SJCRH30 (cell line): ENCODE measurements around the gene TDP1. TPM values are rescaled to one million over a fixed set of nuclear protein-coding genes. Genes with fewer than 3 reads are reported as not detected.

Experiments used
- DNase-seq, 2 experiments: peaks; one replicate each; pipeline ENCODE4 v3.0.0-alpha.2; 2015 to 2020
- H3K27ac ChIP-seq: fragments of 250-450 bp; sonication (Bioruptor Pico); 2 replicates; pipeline ENCODE4 v1.5.1; 2020; ENCODE audit warnings: mild to moderate bottlenecking, moderate library complexity
- H3K27me3 ChIP-seq: fragments of 250-450 bp; sonication (Bioruptor Pico); 2 replicates; pipeline ENCODE4 v1.5.1; 2020; ENCODE audit warnings: mild to moderate bottlenecking, moderate library complexity
- H3K36me3 ChIP-seq: fragments of 250-450 bp; sonication (Bioruptor Pico); 2 replicates; pipeline ENCODE4 v1.5.1; 2020; ENCODE audit warnings: mild to moderate bottlenecking, moderate library complexity
- H3K4me1 ChIP-seq: fragments of 250-450 bp; sonication (Bioruptor Pico); 2 replicates; pipeline ENCODE4 v1.5.1; 2020; ENCODE audit warnings: mild to moderate bottlenecking, moderate library complexity
- H3K4me3 ChIP-seq: fragments of 250-450 bp; sonication (Bioruptor Pico); 2 replicates; pipeline ENCODE4 v1.5.1; 2020; ENCODE audit warnings: mild to moderate bottlenecking, moderate library complexity
- H3K9me3 ChIP-seq: fragments of 250-450 bp; sonication (Bioruptor Pico); replicated peaks from 2 replicates; pipeline ENCODE4 v1.5.1; 2020; ENCODE audit warnings: mild to moderate bottlenecking, moderate library complexity
- total RNA-seq: library from RNA; depleted of rRNA; stranded (reverse); fragments of >200 nt; shearing (Covaris generic); gene quantifications from 2 replicates; pipeline ENCODE4 v1.2.3, GENCODE V29; 2014

The TDP1 gene
- total RNA-seq, 1 experiment from 2014 or later, result 58.5 TPM

DNA sequence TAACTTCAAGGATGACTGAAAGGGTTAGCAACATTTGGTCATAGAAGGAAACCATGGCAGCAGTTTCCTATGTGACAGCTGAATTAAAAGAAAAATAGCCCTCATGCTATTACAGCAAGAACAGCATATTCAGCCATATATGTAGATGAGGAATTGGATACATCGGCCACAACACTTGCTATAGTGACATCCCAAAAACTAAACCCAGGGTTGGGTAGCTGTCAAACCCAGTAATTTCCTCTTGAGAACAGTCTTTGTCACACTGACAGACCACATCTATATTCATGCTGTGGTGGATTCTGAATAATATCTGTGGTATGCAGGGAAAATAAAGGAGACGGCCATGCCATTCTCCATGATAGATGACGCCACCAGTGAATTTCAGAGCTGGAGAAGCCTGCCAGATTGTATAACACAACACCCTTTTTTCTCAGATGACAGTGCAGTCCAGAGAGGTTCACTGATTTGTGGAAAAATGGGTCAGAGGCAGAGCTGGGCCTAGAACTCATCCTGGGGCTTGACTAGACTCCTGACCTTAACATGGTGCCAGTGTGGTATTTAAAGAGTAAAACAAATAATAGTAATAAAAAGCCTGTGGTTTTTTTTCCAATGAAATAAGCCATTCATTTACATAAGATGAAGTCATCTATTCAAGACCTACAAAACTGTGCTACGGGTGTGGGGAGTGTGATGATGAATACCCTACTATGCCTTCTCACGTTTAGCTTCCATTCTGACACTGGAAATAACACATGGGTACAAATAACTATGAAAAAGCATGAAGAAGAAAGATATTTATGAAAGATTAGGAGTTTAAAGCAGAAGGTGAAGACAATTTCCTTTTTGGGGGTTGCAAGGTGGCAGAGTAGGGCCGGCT lies 33.5 kb upstream of the TDP1 start:
- Histone ChIP-seq H3K9me3 (no peaks in the 10 kb centered on the region), H3K4me1 (no peaks in the 10 kb centered on the region), H3K4me3 (no peak overlapping the region), H3K36me3 (no peaks in the 10 kb centered on the region), H3K27ac (peak overlapping the region; percentile 25), H3K27me3 (no peaks in the 10 kb centered on the region)
- peak in 1 of 2 experiments; percentile 6 for DNase-seq

DNA sequence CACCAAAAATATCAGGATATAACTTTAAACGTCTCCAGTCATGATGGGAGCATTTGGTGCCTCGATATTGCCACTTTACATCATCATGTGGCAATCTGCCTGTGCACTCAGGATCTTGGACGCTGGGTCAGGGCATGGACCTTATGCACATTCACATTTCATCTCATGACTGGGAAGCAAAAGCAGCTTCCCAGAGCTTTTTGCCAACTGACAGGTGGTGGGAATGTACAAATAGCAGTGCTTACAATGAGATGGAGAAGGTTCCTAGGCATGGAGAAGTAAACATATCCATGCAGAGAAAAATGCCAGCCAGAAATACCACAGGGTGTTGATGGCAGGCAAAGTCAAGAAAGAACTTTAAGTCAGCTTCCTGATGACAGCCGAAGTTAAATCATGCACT lies 31.5 kb upstream of the TDP1 start:
- no peaks in the 10 kb centered on the region for H3K27me3 ChIP-seq
- H3K9me3 ChIP-seq, result no peaks in the 10 kb centered on the region
- H3K4me3 ChIP-seq, result no peak overlapping the region
- no peaks in the 10 kb centered on the region for H3K36me3 ChIP-seq
- no peaks in the 10 kb centered on the region for H3K4me1 ChIP-seq
- H3K27ac ChIP-seq, result no peak overlapping the region
- DNase-seq, result no peak

DNA sequence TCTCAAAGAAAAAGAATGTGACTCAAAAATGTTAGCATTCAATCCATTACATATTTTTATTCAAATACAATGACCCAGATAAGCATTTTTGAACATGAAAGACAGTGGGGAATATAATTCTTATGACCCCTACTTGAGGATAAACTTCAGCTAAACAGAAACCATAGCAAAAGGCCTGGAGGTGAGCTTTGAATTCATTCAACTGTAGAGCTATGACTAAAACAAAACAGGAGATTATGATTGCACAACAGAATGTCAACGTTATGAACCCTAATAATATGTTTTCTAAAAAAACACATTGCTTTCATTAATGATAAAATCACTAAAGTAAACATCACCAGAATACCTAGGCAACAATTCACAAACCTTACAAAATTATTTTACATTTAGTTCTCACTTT lies 29.0 kb upstream of the TDP1 start:
- H3K27me3 ChIP-seq, result no peaks in the 10 kb centered on the region
- no peak overlapping the region for H3K4me3 ChIP-seq
- H3K27ac ChIP-seq, result no peak overlapping the region
- H3K36me3 ChIP-seq, result no peaks in the 10 kb centered on the region
- no peak for DNase-seq
- H3K9me3 ChIP-seq, result no peaks in the 10 kb centered on the region
- H3K4me1 ChIP-seq, result no peaks in the 10 kb centered on the region

DNA sequence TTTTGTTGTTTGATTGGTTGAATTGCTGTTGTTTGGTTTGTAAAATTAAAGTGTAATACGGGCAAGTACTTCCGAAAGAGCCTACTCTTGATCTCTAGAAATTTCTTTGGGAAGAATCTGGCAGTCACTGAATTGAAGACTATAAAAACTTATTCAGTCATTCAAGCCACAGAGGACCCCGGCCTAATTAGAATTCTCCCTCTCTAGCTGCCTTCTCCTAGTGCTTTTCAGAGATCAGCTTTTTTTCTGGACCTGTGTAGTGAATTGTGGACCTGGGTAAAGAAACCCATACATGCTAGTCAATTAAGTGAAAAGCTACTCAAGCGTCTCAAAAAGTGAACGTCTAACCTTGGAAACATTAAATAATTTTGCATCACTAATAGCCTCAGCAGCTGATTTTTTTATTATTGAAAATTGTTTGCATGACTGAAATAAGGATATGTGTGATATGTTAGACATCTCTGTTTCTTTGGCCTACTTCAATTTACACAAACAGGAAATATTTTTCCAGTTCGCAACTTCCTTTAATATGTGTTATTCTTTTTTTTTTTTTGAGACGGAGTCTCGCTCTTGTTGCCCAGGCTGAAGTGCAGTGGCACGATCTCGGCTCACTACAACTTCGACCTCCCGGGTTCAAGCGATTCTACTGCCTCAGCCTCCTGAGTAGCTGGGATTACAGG lies 28.4 kb upstream of the TDP1 start:
- no peak overlapping the region for H3K27ac ChIP-seq
- H3K27me3 ChIP-seq, result no peaks in the 10 kb centered on the region
- H3K9me3 ChIP-seq, result no peaks in the 10 kb centered on the region
- no peak overlapping the region for H3K4me3 ChIP-seq
- no peak for DNase-seq
- no peaks in the 10 kb centered on the region for H3K36me3 ChIP-seq
- H3K4me1 ChIP-seq, result no peaks in the 10 kb centered on the region

DNA sequence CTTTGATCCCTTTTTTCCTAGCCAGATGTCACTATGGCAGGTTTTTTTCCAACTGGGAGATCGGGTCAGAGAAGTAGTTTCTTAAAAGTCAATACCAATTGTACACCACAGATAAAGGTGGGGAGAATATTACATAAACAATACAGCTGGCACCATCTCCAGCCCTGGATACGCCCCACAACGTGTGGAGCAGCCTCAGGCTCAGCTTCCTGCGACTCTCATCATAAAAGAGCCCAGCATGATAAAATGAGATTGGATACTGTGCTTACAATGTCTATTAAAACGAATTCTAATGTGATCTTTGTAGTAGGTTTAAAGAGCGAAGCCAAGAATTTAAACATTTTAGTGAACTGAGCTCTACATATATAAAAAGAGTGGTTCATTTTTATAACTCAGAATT lies 22.7 kb upstream of the TDP1 start:
- Histone ChIP-seq H3K36me3 (no peaks in the 10 kb centered on the region), H3K27me3 (no peaks in the 10 kb centered on the region), H3K4me1 (no peaks in the 10 kb centered on the region), H3K9me3 (no peaks in the 10 kb centered on the region), H3K4me3 (no peak overlapping the region), H3K27ac (no peak overlapping the region)
- no peak for DNase-seq

DNA sequence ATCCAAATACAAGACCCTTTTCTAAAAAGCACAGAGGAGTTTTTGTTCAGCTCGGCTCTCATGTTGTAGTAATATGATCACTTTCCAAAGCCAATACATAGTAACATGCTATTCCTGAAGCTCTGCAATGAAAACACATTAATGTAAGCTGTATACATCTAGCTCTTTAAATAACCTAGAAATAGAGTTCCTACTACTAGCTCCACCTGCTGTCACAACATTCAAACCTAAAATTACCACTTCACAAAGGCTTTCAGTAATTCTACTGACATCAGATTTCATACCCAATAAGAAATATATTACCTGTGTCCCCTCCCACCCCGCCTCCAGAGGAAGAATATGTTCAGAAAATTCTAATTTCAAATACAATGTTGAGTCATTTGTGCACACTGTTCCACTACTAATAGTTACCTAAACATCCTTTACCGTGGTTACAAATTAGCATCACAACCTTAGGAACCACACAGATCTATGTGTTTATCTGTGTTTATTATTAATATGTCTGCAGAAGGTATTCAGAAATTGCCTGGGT lies 19.0 kb upstream of the TDP1 start:
- H3K27me3 ChIP-seq, result no peaks in the 10 kb centered on the region
- DNase-seq, result no peak
- no peak overlapping the region for H3K4me3 ChIP-seq
- no peaks in the 10 kb centered on the region for H3K36me3 ChIP-seq
- no peaks in the 10 kb centered on the region for H3K9me3 ChIP-seq
- no peak overlapping the region for H3K27ac ChIP-seq
- no peaks in the 10 kb centered on the region for H3K4me1 ChIP-seq

DNA sequence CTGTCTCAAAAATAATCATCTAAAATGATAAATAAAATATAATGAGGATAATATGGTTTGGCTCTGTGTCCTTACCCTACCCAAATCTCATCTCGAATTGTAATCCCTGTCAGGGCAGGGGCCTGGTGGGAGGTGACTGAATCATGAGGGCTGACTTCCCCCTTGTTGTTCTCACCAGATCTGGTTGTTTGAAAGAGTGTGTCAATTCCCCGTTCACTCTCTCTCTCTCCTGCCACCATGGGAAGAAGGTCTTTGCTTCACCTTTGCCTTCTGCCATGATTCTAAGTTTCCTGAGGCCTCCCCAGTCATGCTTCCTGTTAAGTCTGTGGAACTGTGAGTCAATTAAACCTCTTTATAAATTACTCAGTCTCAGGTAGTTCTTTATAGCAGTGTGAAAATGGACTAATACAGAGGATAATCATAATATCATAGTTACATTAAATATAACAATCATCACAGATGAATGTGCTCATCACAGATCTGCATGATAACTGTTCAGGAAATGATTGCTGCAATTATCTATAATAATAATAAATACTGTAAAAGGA lies 13.8 kb upstream of the TDP1 start:
- no peaks in the 10 kb centered on the region for H3K9me3 ChIP-seq
- no peak overlapping the region for H3K4me3 ChIP-seq
- no peaks in the 10 kb centered on the region for H3K4me1 ChIP-seq
- no peaks in the 10 kb centered on the region for H3K36me3 ChIP-seq
- H3K27ac ChIP-seq, result no peak overlapping the region
- no peak for DNase-seq
- no peaks in the 10 kb centered on the region for H3K27me3 ChIP-seq

DNA sequence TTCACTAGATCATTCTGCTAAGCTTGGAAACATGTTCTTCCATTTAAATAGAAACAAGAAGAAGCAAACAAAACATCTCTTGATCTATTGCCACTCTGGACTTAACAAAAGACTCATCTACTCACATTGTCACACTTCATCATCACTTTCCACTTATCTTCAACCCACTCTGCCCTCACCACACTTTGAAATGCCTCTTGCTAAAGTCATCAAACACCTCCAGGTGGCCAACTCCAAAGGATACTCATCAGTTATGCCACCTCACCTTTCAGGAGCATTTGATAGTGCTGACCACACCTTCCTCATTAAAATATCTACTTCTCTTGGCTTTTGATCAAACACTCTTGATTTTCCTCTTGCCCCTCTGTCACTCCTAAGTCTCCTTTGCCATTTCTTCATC lies 8.4 kb upstream of the TDP1 start:
- no peak for DNase-seq
- peaks cover 4% of the 10 kb centered on the region for H3K36me3 ChIP-seq
- no peaks in the 10 kb centered on the region for H3K4me1 ChIP-seq
- no peaks in the 10 kb centered on the region for H3K27me3 ChIP-seq
- H3K9me3 ChIP-seq, result no peaks in the 10 kb centered on the region
- no peak overlapping the region for H3K27ac ChIP-seq
- H3K4me3 ChIP-seq, result no peak overlapping the region

DNA sequence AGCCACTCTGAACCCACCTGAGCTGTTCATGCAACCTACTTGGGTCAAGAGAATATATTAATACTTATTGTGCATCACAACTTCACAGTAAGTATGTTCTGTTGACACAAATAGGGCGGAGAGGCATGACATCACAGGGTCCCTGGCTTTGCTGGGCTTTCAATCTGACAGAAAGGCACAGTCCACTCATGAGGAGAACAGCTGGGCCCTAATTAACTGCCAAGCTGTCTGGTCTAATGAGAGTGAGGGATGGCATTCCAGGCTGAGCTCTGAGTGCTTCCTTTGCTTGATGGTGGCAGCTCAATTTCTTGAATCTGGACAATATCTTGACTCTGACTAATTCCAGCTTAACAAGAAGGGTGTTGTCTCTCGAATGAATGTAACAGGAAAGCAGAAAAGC lies 3.2 kb upstream of the TDP1 start:
- no peak overlapping the region for H3K4me3 ChIP-seq
- H3K9me3 ChIP-seq, result no peaks in the 10 kb centered on the region
- no peaks in the 10 kb centered on the region for H3K4me1 ChIP-seq
- DNase-seq, result no peak
- H3K36me3 ChIP-seq, result peaks cover 8% of the 10 kb centered on the region
- no peaks in the 10 kb centered on the region for H3K27me3 ChIP-seq
- no peak overlapping the region for H3K27ac ChIP-seq

DNA sequence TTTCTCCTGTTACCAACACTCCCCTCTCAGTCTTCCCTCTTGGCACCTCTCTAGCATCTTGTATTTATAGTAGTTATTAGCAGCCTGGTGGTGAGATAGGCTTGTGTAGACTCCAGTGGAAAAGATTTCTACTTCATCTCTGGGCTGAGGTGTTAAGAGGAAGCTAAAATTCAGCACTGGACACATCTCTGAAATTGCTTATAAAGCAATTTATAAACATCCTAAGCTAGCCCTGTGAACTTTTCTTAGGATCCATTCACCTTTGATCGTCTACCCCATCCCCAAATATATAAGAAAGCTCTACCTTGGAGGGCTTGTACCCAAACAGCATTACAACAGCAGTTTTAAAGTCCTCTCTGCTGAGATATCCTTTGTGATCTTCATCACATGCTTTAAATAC lies 2.1 kb upstream of the TDP1 start:
- Histone ChIP-seq H3K4me3 (peak overlapping the region; percentile 88), H3K27me3 (no peaks in the 10 kb centered on the region), H3K27ac (peak overlapping the region; percentile 52; the same call in 1 of the 2 replicates), H3K4me1 (no peaks in the 10 kb centered on the region), H3K36me3 (peaks cover 17% of the 10 kb centered on the region), H3K9me3 (no peaks in the 10 kb centered on the region)
- DNase-seq, result no peak

DNA sequence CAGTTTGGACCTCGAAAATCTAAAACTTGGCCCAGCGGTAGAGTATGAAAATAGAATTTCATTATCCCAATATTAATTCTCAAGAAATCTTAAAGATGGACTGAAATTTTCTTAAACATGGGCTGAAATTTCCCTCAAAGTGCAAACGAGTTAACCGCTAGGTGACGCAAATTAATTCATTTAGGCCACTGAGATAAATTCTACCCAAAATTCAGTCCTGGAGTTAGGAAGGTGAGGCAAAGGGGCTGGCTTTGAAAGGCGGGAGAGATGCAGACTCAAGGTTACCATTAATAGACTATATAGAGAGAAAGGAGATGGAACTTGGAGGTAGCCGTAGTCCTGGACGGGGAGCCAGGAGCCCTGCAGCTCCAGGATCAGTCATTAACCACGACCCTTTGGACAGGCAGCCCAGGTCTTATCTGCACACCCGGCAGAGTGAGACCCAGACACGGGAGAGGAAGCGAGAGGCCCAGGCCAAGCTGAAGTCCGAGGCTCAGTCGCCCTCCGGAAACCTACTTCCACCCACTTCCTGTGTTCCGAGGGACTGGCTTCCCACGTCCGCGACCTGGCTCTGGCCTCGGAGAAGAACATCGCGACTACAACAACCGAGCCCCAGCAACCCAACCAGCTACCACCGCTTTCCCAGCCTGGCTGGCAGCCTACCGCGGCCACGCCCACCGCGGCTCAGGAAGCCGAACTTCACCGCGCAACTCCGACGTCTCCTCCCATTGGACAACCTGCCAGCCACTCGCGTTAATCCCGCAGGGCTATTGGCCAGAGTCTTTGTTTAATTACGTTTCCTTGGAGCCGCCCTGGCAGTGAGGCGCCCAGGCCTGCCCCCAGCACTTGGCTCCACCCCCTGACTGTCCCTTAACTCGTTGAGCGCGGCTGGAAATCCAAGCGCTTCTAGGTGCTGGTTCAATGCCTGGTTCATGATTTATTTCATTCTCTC lies 1.4 kb upstream of the TDP1 start, which contains the start of gene EFCAB11:
TSS of gene EFCAB11 (minus strand) at position 661 of the 952 bp plus-strand sequence. CDS start at position 591, 70 bp downstream.
- H3K9me3 ChIP-seq, result no peaks in the 10 kb centered on the region

DNA sequence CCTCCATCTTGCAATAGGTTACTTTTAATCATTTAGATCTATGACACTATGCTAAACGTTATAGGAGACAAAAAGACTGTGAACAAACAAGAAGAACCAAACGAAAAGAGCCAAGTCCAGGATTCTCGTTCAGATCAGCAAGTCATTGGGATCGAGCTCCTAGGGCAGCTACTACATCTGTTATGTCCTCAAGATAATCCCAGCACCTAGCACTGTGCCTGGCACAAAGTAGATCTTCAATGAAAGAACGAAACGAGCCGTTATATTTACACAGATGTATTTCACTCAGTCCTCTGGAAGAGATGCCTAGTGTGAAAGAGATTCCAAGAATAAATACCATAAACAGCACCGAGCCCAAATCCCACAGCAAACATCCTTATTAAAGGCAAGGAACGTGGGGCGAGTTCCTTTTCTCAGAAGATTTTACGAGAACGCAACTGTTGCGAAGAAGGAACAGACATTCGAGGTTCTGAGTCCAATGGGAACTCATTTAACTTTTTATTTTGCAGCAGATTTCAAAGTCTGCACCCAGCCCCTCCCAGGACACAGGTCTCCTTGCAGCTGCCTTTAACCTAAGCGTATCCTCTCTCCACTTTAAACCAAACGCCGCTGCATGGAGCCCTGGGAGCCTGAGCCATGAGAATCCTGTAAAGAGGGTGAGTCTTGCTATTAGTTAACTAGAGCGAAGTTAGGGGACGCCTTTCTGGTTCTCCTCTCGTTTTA lies 544 bp upstream of the TDP1 start:
- Histone ChIP-seq H3K36me3 (peaks cover 26% of the 10 kb centered on the region), H3K27me3 (no peaks in the 10 kb centered on the region), H3K9me3 (no peaks in the 10 kb centered on the region), H3K4me1 (no peaks in the 10 kb centered on the region), H3K27ac (peak overlapping the region; percentile 95), H3K4me3 (peak overlapping the region; percentile 88)
- DNase-seq, result no peak

More for the DNA sequence above, 1.4 kb upstream of the TDP1 start, which contains the start of gene EFCAB11:
- H3K4me1 ChIP-seq, result no peaks in the 10 kb centered on the region
- H3K27me3 ChIP-seq, result no peaks in the 10 kb centered on the region
- DNase-seq, result peak; percentile 97 to 99
- H3K4me3 ChIP-seq, result peak within 1 kb of the TSS; percentile 88
- peak within 1 kb of the TSS; percentile 95 for H3K27ac ChIP-seq
- peaks cover 19% of the 10 kb centered on the region for H3K36me3 ChIP-seq

DNA sequence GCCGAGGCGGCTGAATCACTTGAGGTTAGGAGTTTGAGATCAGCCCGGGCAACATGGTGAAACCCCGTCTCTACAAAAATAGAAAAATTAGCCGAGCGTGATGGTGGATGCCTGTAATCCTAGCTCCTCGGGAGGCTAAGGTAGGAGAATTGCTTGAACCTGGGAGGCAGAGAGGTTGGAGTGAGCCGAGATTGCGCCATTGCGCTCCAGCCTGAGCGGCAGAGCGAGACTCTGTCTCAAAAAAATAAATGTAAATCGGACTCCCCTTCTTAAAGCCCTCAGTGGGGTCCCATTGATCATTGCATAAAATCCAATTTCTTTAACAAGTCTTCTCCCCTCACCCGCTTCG lies 908 bp downstream of the TDP1 start:
- Histone ChIP-seq H3K27me3 (no peaks in the 10 kb centered on the region), H3K9me3 (no peaks in the 10 kb centered on the region), H3K27ac (peak overlapping the region; percentile 95), H3K36me3 (peaks cover 28% of the 10 kb centered on the region), H3K4me1 (no peaks in the 10 kb centered on the region), H3K4me3 (peak overlapping the region; percentile 88)
- no peak for DNase-seq

DNA sequence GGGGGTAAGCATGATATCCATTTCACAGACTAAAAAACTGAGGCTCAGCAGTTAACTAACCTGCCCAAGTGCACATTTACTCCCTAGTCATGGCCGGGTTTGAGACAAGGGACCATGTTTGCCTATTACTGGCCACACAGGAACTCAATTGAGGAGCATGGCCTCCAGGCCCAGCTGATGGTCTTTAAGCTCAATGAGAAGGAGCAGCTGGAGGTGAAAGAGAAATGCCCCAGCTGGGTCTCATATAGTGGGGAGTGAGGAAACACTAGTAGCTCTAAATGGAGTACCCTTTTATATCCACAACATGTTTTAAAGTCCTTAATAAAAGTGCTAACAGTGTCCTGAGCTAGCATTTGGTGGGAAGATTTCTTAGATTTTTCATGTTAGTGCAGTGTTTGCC lies 1.6 kb downstream of the TDP1 start:
- H3K27me3 ChIP-seq, result no peaks in the 10 kb centered on the region
- no peaks in the 10 kb centered on the region for H3K9me3 ChIP-seq
- peaks cover 35% of the 10 kb centered on the region for H3K36me3 ChIP-seq
- H3K27ac ChIP-seq, result no peak overlapping the region
- DNase-seq, result peak in 1 of 2 experiments; percentile 15
- no peaks in the 10 kb centered on the region for H3K4me1 ChIP-seq
- H3K4me3 ChIP-seq, result peak overlapping the region; percentile 88
